Measurements from ENCODE around the gene EFCAB5. TPM values are rescaled to one million over a fixed set of nuclear protein-coding genes. Genes with fewer than 3 reads are reported as not detected.
"Not testable (repeated sequence)": the region's sequence is repeated elsewhere in the genome, so short reads cannot be mapped to it uniquely, and the experiment has no call there.

Gene EFCAB5
- total RNA-seq, 8 experiments from 2014 or later: 0.14 to 0.96 (median 0.81) TPM; not detected in 1

GRCh38 chr17:29982991-29983653, 41.7 kb downstream of the EFCAB5 start:
- ATAC-seq (replicated peaks in 6 of 8): peak in 3 of 8 experiments; percentile 45 to 84 (median 64)
- Histone ChIP-seq H3K4me1 (replicated peaks in 1 of 2) (no peaks in the 10 kb centered on the region), H3K4me3 (no peak overlapping the region), H3K27ac (no peak overlapping the region)
- WGBS, 10 experiments: 0 to 100% (median 61%) methylated on average over 1 of the region's 1 CpG; no CpG with 5 or more reads in 6 of the 10 experiments
- in situ Hi-C loops (cut with MboI; ENCODE audit: low pct_unique_long_range_greater_than_20kb in 2 of 9, low sequenced_read_pairs in 9 of 9, unreplicated experiment in 9 of 9): no loop called here

GRCh38 chr17:29996458-29996857, 55.0 kb downstream of the EFCAB5 start:
- Histone ChIP-seq H3K4me1 (replicated peaks in 1 of 2) (no peaks in the 10 kb centered on the region), H3K4me3 (no peak overlapping the region), H3K27ac (no peak overlapping the region)
- ATAC-seq (replicated peaks in 6 of 8): no peak
- in situ Hi-C loops (cut with MboI; ENCODE audit: low pct_unique_long_range_greater_than_20kb in 2 of 9, low sequenced_read_pairs in 9 of 9, unreplicated experiment in 9 of 9): no loop called here
- WGBS, 10 experiments: 29 to 93% (median 82%) methylated on average over 1 to 3 of the region's 3 CpGs

GRCh38 chr17:30000001-30000754, 58.7 kb downstream of the EFCAB5 start:
- no peak overlapping the region for H3K4me3 ChIP-seq
- in situ Hi-C loops (cut with MboI; ENCODE audit: low pct_unique_long_range_greater_than_20kb in 2 of 9, low sequenced_read_pairs in 9 of 9, unreplicated experiment in 9 of 9): loop anchor here in 2 of 9 experiments (25.0 kb wide), 2 partner anchors 112 to 188 kb away; partner anchors contain the start of gene NSRP1 (in 1 of the 2)
- no peak for ATAC-seq (replicated peaks in 6 of 8)

GRCh38 chr17:30000755-30001257, 59.4 kb downstream of the EFCAB5 start:
- Histone ChIP-seq H3K27ac (no peak overlapping the region), H3K4me3 (no peak overlapping the region), H3K4me1 (replicated peaks in 1 of 2) (no peaks in the 10 kb centered on the region)
- in situ Hi-C loops (cut with MboI; ENCODE audit: low pct_unique_long_range_greater_than_20kb in 2 of 9, low sequenced_read_pairs in 9 of 9, unreplicated experiment in 9 of 9): loop anchor here in 2 of 9 experiments (25.0 kb wide), 2 partner anchors 111 to 189 kb away; partner anchors contain the start of gene NSRP1 (in 1 of the 2)
- WGBS, 10 experiments: 53 to 100% (median 64%) methylated on average over 1 to 2 of the region's 2 CpGs; no CpG with 5 or more reads in 4 of the 10 experiments
- no peak for ATAC-seq (replicated peaks in 6 of 8)

More at GRCh38 chr17:30000001-30000754, 58.7 kb downstream of the EFCAB5 start:
- Histone ChIP-seq H3K4me1 (replicated peaks in 1 of 2) (no peaks in the 10 kb centered on the region), H3K27ac (no peak overlapping the region)
- 9 to 92% (median 59%) methylated on average over 2 to 3 of the region's 3 CpGs for WGBS, 10 experiments

GRCh38 chr17:30002088-30002487, 60.7 kb downstream of the EFCAB5 start:
- Histone ChIP-seq H3K27ac (no peak overlapping the region), H3K4me1 (replicated peaks in 1 of 2) (no peaks in the 10 kb centered on the region), H3K4me3 (no peak overlapping the region)
- ATAC-seq (replicated peaks in 6 of 8): no peak
- in situ Hi-C loops (cut with MboI; ENCODE audit: low pct_unique_long_range_greater_than_20kb in 2 of 9, low sequenced_read_pairs in 9 of 9, unreplicated experiment in 9 of 9): loop anchor here in 2 of 9 experiments (25.0 kb wide), 2 partner anchors 110 to 190 kb away; partner anchors contain the start of gene NSRP1 (in 1 of the 2)

GRCh38 chr17:30005709-30006320, 64.4 kb downstream of the EFCAB5 start:
- 61 to 90% (median 77%) methylated on average over 5 to 8 of the region's 8 CpGs for WGBS, 10 experiments
- no peak for ATAC-seq (replicated peaks in 6 of 8)
- no peak overlapping the region for H3K4me3 ChIP-seq
- no peaks in the 10 kb centered on the region for H3K4me1 ChIP-seq (replicated peaks in 1 of 2)
- in situ Hi-C loops (cut with MboI; ENCODE audit: low pct_unique_long_range_greater_than_20kb in 2 of 9, low sequenced_read_pairs in 9 of 9, unreplicated experiment in 9 of 9): loop anchor here in 2 of 9 experiments (25.0 kb wide), 2 partner anchors 106 to 194 kb away; partner anchors contain the start of gene NSRP1 (in 1 of the 2)
- H3K27ac ChIP-seq: no peak overlapping the region

- not testable (repeated sequence) for H3K4me1 ChIP-seq (replicated peaks in 1 of 2); H3K27ac ChIP-seq; H3K4me3 ChIP-seq; ATAC-seq (replicated peaks in 6 of 8)
- 100% methylated on average over 1 of the region's 10 CpGs; no CpG with 5 or more reads in 9 of the 10 experiments for WGBS, 10 experiments
- in situ Hi-C loops (cut with MboI; ENCODE audit: low pct_unique_long_range_greater_than_20kb in 2 of 9, low sequenced_read_pairs in 9 of 9, unreplicated experiment in 9 of 9): loop anchor here in 2 of 9 experiments (25.0 kb wide), 2 partner anchors 100 to 200 kb away; partner anchors contain the start of gene NSRP1 (in 1 of the 2)
Measured at GRCh38 chr17:30011934-30012333, 70.5 kb downstream of the EFCAB5 start.

GRCh38 chr17:30021708-30022317, 80.4 kb downstream of the EFCAB5 start:
- WGBS, 10 experiments: 8 to 47% (median 24%) methylated on average over 1 to 4 of the region's 4 CpGs
- Histone ChIP-seq H3K4me3 (no peak overlapping the region), H3K27ac (no peak overlapping the region), H3K4me1 (replicated peaks in 1 of 2) (no peaks in the 10 kb centered on the region)
- in situ Hi-C loops (cut with MboI; ENCODE audit: low pct_unique_long_range_greater_than_20kb in 2 of 9, low sequenced_read_pairs in 9 of 9, unreplicated experiment in 9 of 9): loop anchor here in 2 of 9 experiments (25.0 kb wide), 2 partner anchors 90 to 210 kb away; partner anchors contain the start of gene NSRP1 (in 1 of the 2)
- peak in 3 of 8 experiments; percentile 52 to 60 (median 58) for ATAC-seq (replicated peaks in 6 of 8)

GRCh38 chr17:30025325-30025724, 83.9 kb downstream of the EFCAB5 start:
- H3K4me3 ChIP-seq; H3K4me1 ChIP-seq (replicated peaks in 1 of 2); in situ Hi-C loops (cut with MboI; ENCODE audit: low pct_unique_long_range_greater_than_20kb in 2 of 9, low sequenced_read_pairs in 9 of 9, unreplicated experiment in 9 of 9); H3K27ac ChIP-seq; ATAC-seq (replicated peaks in 6 of 8): not testable (repeated sequence)
- no CpG with 5 or more reads among the region's 2 CpGs for WGBS, 10 experiments

- H3K4me3 ChIP-seq: no peak overlapping the region
- H3K27ac ChIP-seq: no peak overlapping the region
- no peak for ATAC-seq (replicated peaks in 6 of 8)
- H3K4me1 ChIP-seq (replicated peaks in 1 of 2): no peaks in the 10 kb centered on the region
- in situ Hi-C loops (cut with MboI; ENCODE audit: low pct_unique_long_range_greater_than_20kb in 2 of 9, low sequenced_read_pairs in 9 of 9, unreplicated experiment in 9 of 9): no loop called here
- WGBS, 10 experiments: 30 to 92% (median 86%) methylated on average over 1 to 4 of the region's 4 CpGs; no CpG with 5 or more reads in 5 of the 10 experiments
Measured at GRCh38 chr17:30027676-30028075, 86.2 kb downstream of the EFCAB5 start.

GRCh38 chr17:30031214-30031869, 89.9 kb downstream of the EFCAB5 start:
- in situ Hi-C loops (cut with MboI; ENCODE audit: low pct_unique_long_range_greater_than_20kb in 2 of 9, low sequenced_read_pairs in 9 of 9, unreplicated experiment in 9 of 9): loop anchor here in 1 of 9 experiments (10.0 kb wide), 1 partner anchor 63 kb away; no protein-coding TSS in a partner anchor

GRCh38 chr17:30035369-30035768, 93.9 kb downstream of the EFCAB5 start:
- no peak for ATAC-seq (replicated peaks in 6 of 8)
- in situ Hi-C loops (cut with MboI; ENCODE audit: low pct_unique_long_range_greater_than_20kb in 2 of 9, low sequenced_read_pairs in 9 of 9, unreplicated experiment in 9 of 9): loop anchor here in 1 of 9 experiments (10.0 kb wide), 1 partner anchor 59 kb away; no protein-coding TSS in a partner anchor
- H3K27ac ChIP-seq: no peak overlapping the region
- H3K4me3 ChIP-seq: no peak overlapping the region
- WGBS, 10 experiments: 65 to 100% (median 83%) methylated on average over 1 to 2 of the region's 2 CpGs; no CpG with 5 or more reads in 1 of the 10 experiments
- H3K4me1 ChIP-seq (replicated peaks in 1 of 2): no peaks in the 10 kb centered on the region

More at GRCh38 chr17:30031214-30031869, 89.9 kb downstream of the EFCAB5 start:
- WGBS, 10 experiments: 60 to 100% (median 83%) methylated on average over 1 to 3 of the region's 4 CpGs; no CpG with 5 or more reads in 3 of the 10 experiments
- no peak overlapping the region for H3K4me3 ChIP-seq
- H3K27ac ChIP-seq: no peak overlapping the region
- no peak for ATAC-seq (replicated peaks in 6 of 8)
- no peaks in the 10 kb centered on the region for H3K4me1 ChIP-seq (replicated peaks in 1 of 2)
